ENCODE results near the gene NSF.

Gene NSF

DNA sequence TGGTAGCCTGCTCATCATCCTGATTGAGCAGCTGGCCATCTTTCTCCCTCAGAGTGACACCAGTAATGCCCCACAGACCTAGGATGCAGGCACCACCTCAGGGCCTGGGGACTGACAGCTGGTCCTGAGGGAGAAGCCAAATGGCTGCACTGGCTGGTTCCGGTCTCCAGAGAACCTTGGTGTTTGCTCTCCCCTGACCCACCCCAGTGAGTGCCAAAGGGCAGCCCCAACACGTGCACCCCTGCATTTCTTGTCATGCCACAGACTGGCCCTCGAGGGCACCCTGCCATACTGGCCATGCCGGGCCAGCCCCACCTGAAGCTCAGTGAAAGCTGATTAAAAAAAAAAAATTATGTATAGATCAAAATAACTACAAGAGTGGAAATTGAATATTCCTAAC is 127.5 kb downstream of the NSF start:
- DNase-seq (ENCODE audit: low read depth): no peak

DNA sequence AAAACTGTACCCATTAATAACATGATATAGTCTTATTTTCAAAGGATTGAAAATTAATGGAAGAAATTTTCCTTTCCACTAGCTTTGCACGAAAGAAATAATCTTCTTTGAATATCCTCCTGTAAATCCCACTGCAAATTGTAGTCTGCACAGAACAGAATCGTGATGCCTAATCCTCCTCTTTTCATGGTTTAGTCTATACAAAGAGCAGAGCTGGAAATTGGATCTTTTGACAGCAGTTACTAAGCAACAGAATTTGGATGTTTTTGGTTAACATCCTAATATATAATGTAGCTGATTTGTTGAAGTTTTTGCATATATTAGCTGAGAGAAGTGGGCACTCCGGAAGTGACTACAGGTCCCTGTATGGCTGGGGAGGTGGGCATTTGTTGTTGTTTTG is 129.4 kb downstream of the NSF start:
- no peak for DNase-seq (ENCODE audit: low read depth)

GRCh38 chr17:46720408-46720807 is 129.9 kb downstream of the NSF start:
- DNase-seq (ENCODE audit: low read depth): no peak

- DNase-seq (ENCODE audit: low read depth): no peak
These were observed 132.3 kb downstream of the NSF start for GRCh38 chr17:46722662-46723285.

DNA sequence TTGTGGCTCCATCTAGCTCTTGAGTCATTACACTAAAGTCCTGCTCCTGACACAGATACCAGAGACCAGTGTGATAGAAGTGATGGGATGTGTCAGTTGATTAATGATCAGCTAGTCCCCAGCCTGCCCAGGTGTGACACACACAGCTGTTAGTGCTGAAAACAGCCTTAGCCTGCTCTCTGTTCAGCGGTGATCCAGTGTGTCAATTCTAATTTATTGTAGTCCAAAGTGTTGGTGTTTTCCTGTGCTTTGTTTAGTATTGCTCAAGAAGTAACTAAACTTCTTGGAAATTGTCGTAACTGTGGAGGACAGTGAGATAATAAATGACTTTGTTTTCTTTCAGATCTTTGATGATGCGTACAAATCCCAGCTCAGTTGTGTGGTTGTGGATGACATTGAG is 135.7 kb downstream of the NSF start:
- no peak for DNase-seq (ENCODE audit: low read depth)

DNA sequence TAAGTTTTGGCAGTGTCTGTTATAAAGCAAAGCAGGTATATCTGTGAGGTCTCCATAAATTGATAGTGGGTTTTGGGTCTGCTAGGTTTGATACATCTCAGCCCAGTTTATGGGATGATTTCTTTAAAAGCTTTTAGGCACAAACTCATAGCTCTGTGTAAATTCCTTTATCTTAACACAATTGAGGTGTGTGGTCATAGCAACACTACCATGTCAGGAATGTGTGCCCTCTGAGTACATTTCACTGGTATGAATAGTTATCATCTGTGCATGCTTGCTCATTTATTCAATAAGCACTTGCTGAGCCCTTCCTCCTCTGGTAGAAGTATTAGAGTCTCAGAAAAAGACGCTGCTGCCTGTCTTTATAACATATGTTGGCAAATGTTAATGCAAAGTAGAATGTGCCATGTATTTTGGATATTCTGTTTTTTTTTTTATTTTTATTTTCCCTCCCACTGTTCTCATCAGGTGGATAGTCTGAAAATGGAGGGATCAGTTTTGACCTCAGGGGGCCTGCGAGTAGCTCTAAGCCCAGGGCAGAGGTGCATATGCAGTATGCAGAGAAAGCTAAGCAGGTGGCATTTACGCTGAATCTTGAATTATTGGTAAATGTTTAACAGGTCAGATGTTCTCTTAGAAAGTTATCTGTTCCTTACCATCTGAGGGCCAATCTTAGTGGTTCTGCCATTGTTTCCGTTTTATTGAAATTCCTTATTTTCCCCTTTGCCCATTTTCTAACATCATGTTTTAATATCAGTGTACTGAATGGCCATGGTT is 137.3 kb downstream of the NSF start:
- no peak for DNase-seq (ENCODE audit: low read depth)

DNA sequence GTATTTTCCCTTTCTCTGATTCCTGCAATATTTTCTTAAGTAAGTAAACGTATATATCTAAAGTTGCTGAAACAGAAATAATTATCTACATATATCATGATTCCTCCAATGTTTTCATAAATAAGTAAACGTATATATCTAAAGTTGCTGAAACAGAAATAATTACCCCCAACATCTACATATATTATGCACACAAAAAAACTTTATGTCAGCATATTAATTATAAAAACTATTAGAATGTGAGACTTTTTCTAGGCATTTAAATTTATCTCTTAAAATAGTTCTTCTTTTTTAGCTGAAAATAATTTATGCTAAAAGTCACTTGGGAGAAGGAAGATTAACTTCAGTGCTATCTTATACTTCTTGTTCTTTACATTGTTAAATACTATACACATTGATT is 139.6 kb downstream of the NSF start:
- DNase-seq (ENCODE audit: low read depth): no peak

GRCh38 chr17:46730679-46731078 is 140.2 kb downstream of the NSF start:
- DNase-seq (ENCODE audit: low read depth): no peak

- DNase-seq (ENCODE audit: low read depth): no peak
These were observed 141.7 kb downstream of the NSF start for GRCh38 chr17:46732160-46732559.

DNA sequence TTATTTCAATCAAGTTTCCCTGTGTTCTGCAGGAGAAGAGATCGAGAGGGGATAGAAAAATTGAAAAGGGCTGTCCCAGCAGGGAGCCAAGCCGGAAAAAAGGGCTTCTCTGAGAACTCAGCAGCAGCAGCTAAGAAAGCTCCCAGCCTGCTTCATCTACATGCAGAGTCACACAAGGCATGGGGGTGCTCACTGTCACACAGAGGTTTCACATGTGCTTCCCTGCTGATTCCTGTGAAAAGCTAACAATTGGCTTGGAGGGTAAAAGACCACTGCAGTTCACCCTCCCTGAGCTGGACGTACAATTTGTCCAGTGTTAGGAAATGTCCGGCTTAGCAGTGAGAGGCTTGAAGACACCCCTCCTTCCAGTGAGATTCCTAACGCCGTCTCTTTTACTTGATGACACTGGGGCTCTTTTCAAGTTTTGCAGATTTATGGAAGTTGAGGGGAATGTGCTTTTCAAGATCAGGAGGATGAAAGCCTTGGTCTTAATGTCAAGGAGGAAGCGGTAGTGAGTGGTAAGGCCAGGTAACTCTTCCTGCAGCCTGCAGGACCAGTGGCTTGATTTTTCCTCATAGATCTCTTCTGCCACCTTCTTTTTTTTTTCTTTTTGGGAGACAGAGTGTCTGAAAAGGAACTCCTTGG is 142.4 kb downstream of the NSF start:
- no peak for DNase-seq (ENCODE audit: low read depth)

- DNase-seq (ENCODE audit: low read depth): no peak
These were observed 143.5 kb downstream of the NSF start for GRCh38 chr17:46733837-46734475.

GRCh38 chr17:46736100-46736499 is 145.6 kb downstream of the NSF start:
- no peak for DNase-seq (ENCODE audit: low read depth)

DNA sequence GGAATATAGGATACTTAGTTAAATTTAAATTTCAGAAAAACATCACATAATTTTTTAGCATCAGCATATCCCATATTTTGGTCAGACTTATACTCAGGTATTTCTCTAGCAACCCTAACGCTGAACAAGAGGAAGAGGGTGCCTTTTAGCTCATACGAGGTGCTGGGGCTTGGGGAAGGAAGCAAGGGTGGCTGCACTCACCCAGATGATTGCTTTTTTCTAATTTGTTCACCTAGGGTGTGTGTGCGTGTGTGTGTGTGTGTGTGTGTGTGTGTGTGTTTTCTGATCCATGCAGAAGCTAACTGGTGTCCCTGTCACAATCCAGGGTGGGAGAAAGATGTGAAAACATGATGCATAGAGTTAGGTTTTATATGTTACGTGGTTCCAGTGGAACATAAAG is 146.9 kb downstream of the NSF start:
- no peak for DNase-seq (ENCODE audit: low read depth)

- no peak for DNase-seq (ENCODE audit: low read depth)
These were observed 148.1 kb downstream of the NSF start for GRCh38 chr17:46738544-46738943.

GRCh38 chr17:46739982-46740381 is 149.5 kb downstream of the NSF start:
- DNase-seq (ENCODE audit: low read depth): no peak

GRCh38 chr17:46741122-46741730 is 150.8 kb downstream of the NSF start:
- DNase-seq (ENCODE audit: low read depth): no peak

DNA sequence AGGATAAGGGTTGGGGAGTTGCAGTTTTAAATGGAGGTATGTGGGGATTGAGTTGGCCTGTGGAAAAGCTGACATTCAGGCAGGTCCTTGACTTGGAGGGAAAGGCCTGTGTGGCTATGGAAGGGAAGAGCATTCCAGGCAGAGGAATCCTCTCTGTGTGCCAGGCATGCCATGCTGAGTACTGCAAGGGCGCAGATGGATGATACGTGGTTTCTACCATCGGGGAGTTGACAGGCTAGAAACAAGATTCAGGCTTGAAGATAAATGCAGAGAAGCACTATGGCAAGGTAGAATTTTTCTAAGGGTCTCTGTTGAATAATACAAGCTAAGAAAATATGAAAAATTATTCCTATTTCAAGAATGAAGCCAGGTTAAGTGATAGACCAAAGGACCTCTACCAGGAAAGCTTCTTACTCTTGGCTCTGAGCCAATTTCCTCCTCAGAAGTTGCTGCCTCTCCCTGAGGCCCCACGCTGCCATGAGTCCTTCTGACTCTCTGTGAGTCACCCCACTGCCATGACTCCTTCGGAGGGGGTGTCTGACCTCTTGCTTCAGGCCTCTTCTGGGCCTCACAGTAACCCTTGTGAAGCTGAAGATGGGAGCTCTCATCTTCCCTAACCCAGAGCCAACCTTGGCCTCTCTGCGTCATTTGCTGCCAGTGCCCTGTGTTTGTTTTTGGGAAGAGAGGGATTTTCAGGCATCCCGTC is 152.2 kb downstream of the NSF start:
- DNase-seq (ENCODE audit: low read depth): no peak

DNA sequence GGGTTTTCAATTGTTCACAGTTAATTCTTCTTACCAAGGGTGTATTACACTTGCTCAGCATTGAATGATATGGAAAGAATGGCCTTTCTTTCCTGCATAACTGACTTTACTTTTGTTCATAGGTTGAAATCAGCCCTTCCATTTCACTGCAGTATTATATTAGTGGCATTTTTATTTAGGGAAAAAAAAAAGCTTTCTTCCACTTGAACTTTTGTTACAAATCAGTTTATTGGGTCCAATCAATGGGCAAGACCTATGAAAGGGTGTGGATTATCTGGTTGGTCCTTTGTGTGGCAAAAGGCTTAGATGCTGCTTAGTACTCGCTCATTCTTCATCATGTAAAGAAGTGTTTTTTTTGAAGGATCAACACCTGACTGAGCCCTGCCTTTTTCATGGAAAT is 154.0 kb downstream of the NSF start:
- DNase-seq (ENCODE audit: low read depth): no peak

- DNase-seq (ENCODE audit: low read depth): no peak
These were observed 154.9 kb downstream of the NSF start for GRCh38 chr17:46745376-46745775.

- no peak for DNase-seq (ENCODE audit: low read depth)
These were observed 161.0 kb downstream of the NSF start for GRCh38 chr17:46751425-46751824.

GRCh38 chr17:46753776-46754175 is 163.3 kb downstream of the NSF start:
- no peak for DNase-seq (ENCODE audit: low read depth)
